HEK293 (cell line): ENCODE measurements around the gene PWWP2B.
"Not testable (repeated sequence)": the region's sequence is repeated elsewhere in the genome, so short reads cannot be mapped to it uniquely, and the experiment has no call there.

Experiments
- CTCF ChIA-PET: fragments of 350-600 bp; formaldehyde crosslinking; extraction: SDS; loops from one replicate; lab custom pipeline; 2021; ENCODE audit warnings: antibody characterized with exemption; lab: Yijun Ruan, JAX
- POLR2A ChIA-PET: fragments of 300-600 bp; formaldehyde crosslinking; extraction: SDS; loops from one replicate; lab custom pipeline; 2020; ENCODE audit warnings: antibody characterized with exemption, inconsistent platforms; lab: Yijun Ruan, JAX
- H3K27ac ChIP-seq: fragments of 200-500 bp; sonication (Bioruptor generic); 2 replicates; pipeline ENCODE4 v1.5.1; 2014; ENCODE audit warnings: low read depth, low read length, control low read depth, inconsistent platforms; ENCODE audit errors: extremely low read depth
- H3K36me3 ChIP-seq, 2 experiments: fragments of 200-500 bp in 1 of 2; sonication (Bioruptor generic) in 1 of 2; 1 replicate in 1 of 2; 2 replicates in 1 of 2; pipeline ENCODE4 v1.5.1; 2014 to 2017; ENCODE audit warnings: inconsistent platforms in 2 of 2, low read length in 2 of 2; ENCODE audit not compliant: control insufficient read depth in 2 of 2, insufficient read depth in 1 of 2
- H3K4me1 ChIP-seq: fragments of 200-500 bp; sonication (Bioruptor generic); 2 replicates; pipeline ENCODE4 v1.5.1; 2014; ENCODE audit warnings: mild to moderate bottlenecking, low read length, inconsistent platforms; ENCODE audit not compliant: control insufficient read depth, insufficient read depth
- H3K4me3 ChIP-seq: 2 replicates; pipeline ENCODE4 v1.5.1; 2011; ENCODE audit warnings: low read depth, mild to moderate bottlenecking, control low read depth, low read length, moderate library complexity
- H3K9me3 ChIP-seq: fragments of 200-500 bp; sonication (Bioruptor generic); 2 replicates; pipeline ENCODE4 v1.5.1; 2014; ENCODE audit warnings: low read depth, low read length, inconsistent platforms; ENCODE audit not compliant: control insufficient read depth, insufficient read depth
- ATF2 ChIP-seq: fragments of 450-650 bp; formaldehyde crosslinking; IDR thresholded peaks from 2 replicates; pipeline ENCODE4 v1.5.1; 2016; ENCODE audit warnings: missing biosample characterization, missing genetic modification characterization, low read depth
- FEZF1 ChIP-seq: fragments of 450-650 bp; formaldehyde crosslinking; IDR thresholded peaks from 2 replicates; pipeline ENCODE4 v1.5.1; 2016; ENCODE audit warnings: missing biosample characterization, missing genetic modification characterization
- KLF16 ChIP-seq: fragments of 450-650 bp; formaldehyde crosslinking; IDR thresholded peaks from 2 replicates; pipeline ENCODE4 v1.5.1; 2017; ENCODE audit warnings: missing biosample characterization, missing genetic modification characterization
- MEIS1 ChIP-seq: sonication (generic); formaldehyde crosslinking; IDR thresholded peaks from 2 replicates; pipeline ENCODE4 v1.8.1; 2022; ENCODE audit warnings: missing genetic modification reagents, mild to moderate bottlenecking, borderline replicate concordance
- OSR2 ChIP-seq: fragments of 450-650 bp; formaldehyde crosslinking; IDR thresholded peaks from 2 replicates; pipeline ENCODE4 v1.5.1; 2016; ENCODE audit warnings: missing biosample characterization, missing genetic modification characterization
- PRDM6 ChIP-seq: fragments of 450-650 bp; formaldehyde crosslinking; IDR thresholded peaks from 2 replicates; pipeline ENCODE4 v1.5.1; 2017; ENCODE audit warnings: missing biosample characterization, missing genetic modification characterization
- ZBTB1 ChIP-seq: fragments of 450-650 bp; formaldehyde crosslinking; IDR thresholded peaks from 2 replicates; pipeline ENCODE4 v1.5.1; 2016; ENCODE audit warnings: missing biosample characterization, missing genetic modification characterization
- ZNF416 ChIP-seq: fragments of 450-650 bp; formaldehyde crosslinking; IDR thresholded peaks from 2 replicates; pipeline ENCODE4 v1.5.1; 2016; ENCODE audit warnings: missing biosample characterization, missing genetic modification characterization
- ZNF501 ChIP-seq: fragments of 450-650 bp; formaldehyde crosslinking; IDR thresholded peaks from 2 replicates; pipeline ENCODE4 v1.5.1; 2016; ENCODE audit warnings: missing biosample characterization, missing genetic modification characterization
- ZNF623 ChIP-seq: fragments of 450-650 bp; formaldehyde crosslinking; IDR thresholded peaks from 2 replicates; pipeline ENCODE4 v1.5.1; 2016; ENCODE audit warnings: missing biosample characterization, missing genetic modification characterization
- TF ChIP-seq, protein P1 (sequence below): fragments of 450-650 bp; formaldehyde crosslinking; IDR thresholded peaks from 2 replicates; pipeline ENCODE4; 2016; ENCODE audit warnings: missing biosample characterization, missing genetic modification characterization
- TF ChIP-seq, protein P2 (sequence below): fragments of 450-650 bp; formaldehyde crosslinking; IDR thresholded peaks from 2 replicates; pipeline ENCODE4 v1.5.1; 2017; ENCODE audit warnings: missing biosample characterization, missing genetic modification characterization

PWWP2B gene

GRCh38 chr10:132377326-132377725 lies 19.7 kb upstream of the PWWP2B start (continued):
- no peak for TF ChIP-seq OSR2 (tag by site-specific recombination)
- no peak for TF ChIP-seq FEZF1 (tag by site-specific recombination)
- no peak for TF ChIP-seq ZNF623 (tag by site-specific recombination)
- TF ChIP-seq, all 188 proteins: peak for 0

GRCh38 chr10:132379026-132379425 lies 18.0 kb upstream of the PWWP2B start:
- H3K36me3 ChIP-seq, H3K27ac ChIP-seq, H3K4me3 ChIP-seq, CTCF ChIA-PET, H3K9me3 ChIP-seq, H3K4me1 ChIP-seq, POLR2A ChIA-PET: not testable (repeated sequence)

DNA sequence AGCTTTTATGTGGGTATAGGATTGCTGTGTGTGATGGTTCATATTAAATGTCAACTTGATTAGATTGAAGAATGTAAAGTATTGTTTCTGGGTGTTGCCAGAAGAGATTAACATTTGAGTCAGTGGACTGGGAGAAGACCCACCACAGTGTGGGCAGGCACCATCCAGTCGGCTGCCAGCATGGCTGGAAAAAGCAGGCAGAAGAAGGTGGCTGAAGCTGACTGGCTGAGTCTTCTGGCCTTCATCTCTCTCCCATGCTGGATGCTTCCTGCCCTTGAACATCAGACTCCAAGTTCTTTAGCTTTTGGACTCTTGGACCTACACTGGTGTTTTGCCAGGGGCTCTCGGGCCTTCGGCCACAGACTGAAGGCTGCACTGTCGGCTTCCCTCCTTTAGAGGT lies 16.0 kb upstream of the PWWP2B start:
- H3K4me1 ChIP-seq, POLR2A ChIA-PET: not testable (repeated sequence)
- CTCF ChIA-PET: interaction anchor here (1.1 to 1.3 kb wide), 2 partner anchors 21 to 28 kb away, joined by 3 to 7 read pairs; no protein-coding TSS in a partner anchor

DNA sequence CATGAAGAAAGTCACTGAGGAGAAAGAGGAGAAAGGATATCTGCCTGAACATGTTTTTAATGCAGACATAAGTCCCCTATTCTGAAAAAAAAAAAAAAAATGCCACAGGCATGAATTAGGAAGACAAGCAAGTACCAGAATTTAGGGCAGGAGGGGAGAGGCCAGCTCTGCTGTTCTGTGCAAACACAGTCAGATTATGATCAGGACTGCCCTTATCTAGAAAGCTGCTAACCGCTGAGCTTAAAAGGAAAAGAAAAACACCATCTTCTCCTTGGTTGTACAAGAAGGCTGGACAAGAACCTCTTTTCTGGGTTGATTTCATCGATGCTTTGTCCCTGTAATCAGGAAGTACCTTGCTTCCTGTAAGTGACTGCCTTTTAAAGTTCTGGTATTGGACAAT lies 15.3 kb upstream of the PWWP2B start:
- Histone ChIP-seq H3K36me3 (no peaks in the 10 kb centered on the region), H3K4me3 (no peak overlapping the region), H3K4me1 (no peaks in the 10 kb centered on the region), H3K9me3 (no peaks in the 10 kb centered on the region), H3K27ac (no peak overlapping the region)
- ChIA-PET POLR2A (no interaction called here), CTCF (interaction anchor here (0.7 to 1.3 kb wide), 2 partner anchors 21 to 70 kb away, joined by 3 to 7 read pairs; no protein-coding TSS in a partner anchor)
- TF ChIP-seq, protein P1, sequence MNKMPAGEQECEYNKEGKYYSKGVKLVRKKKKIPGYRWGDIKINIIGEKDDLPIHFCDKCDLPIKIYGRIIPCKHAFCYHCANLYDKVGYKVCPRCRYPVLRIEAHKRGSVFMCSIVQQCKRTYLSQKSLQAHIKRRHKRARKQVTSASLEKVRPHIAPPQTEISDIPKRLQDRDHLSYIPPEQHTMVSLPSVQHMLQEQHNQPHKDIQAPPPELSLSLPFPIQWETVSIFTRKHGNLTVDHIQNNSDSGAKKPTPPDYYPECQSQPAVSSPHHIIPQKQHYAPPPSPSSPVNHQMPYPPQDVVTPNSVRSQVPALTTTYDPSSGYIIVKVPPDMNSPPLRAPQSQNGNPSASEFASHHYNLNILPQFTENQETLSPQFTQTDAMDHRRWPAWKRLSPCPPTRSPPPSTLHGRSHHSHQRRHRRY (tag by site-specific recombination): no peak
- TF ChIP-seq ZBTB1 (no peak), FEZF1 (tag by site-specific recombination) (no peak), ATF2 (no peak), ZNF416 (no peak), MEIS1 (CRISPR knock-in tag) (no peak), PRDM6 (tag by site-specific recombination) (no peak), KLF16 (tag by site-specific recombination) (no peak), ZNF501 (no peak)
- TF ChIP-seq, protein P2, sequence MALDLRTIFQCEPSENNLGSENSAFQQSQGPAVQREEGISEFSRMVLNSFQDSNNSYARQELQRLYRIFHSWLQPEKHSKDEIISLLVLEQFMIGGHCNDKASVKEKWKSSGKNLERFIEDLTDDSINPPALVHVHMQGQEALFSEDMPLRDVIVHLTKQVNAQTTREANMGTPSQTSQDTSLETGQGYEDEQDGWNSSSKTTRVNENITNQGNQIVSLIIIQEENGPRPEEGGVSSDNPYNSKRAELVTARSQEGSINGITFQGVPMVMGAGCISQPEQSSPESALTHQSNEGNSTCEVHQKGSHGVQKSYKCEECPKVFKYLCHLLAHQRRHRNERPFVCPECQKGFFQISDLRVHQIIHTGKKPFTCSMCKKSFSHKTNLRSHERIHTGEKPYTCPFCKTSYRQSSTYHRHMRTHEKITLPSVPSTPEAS: no peak

More for the DNA sequence above, 16.0 kb upstream of the PWWP2B start:
- H3K27ac ChIP-seq, H3K4me3 ChIP-seq, H3K9me3 ChIP-seq, H3K36me3 ChIP-seq: not testable (repeated sequence)
